ENCODE measurements around the gene TRPC4AP.

Gene TRPC4AP

DNA sequence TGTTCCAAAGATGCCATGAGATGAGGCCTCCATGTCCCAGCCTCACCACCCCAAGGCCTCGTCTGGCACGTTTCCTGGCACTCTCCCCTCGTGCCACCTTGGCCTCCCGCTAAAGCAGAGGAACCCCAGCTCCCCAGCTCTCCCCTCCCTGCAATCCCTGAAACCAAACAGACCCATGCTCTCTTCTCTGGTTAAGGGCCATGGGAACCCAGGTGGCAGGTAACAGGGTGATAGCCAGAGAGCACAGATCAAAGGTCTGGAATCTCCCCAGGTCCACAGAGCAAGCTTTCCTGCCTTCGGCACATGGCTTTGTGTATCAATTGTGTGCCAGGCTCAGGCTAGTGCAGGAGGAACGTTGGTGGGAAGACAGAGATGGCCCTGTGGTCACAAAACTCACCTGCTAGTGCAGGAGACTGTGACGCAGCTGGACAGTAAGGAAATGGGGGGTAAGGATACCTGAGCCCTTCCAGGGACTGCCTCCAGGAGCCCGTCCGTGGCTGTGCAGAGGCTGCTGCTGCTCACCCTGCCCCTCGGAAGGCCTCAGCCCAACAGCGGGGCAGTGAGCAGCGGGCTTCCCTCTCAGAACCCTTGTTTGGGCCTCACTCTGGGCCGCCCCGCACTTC is 98.0 kb downstream of the TRPC4AP start:
- H3K4me3 ChIP-seq (ENCODE audit: low read length): no peak overlapping the region
- TF ChIP-seq EZH2 (optimal IDR thresholded peaks at IDR 0.05; ENCODE audit: low read depth, low read length): no peak
- TF ChIP-seq, protein P1, sequence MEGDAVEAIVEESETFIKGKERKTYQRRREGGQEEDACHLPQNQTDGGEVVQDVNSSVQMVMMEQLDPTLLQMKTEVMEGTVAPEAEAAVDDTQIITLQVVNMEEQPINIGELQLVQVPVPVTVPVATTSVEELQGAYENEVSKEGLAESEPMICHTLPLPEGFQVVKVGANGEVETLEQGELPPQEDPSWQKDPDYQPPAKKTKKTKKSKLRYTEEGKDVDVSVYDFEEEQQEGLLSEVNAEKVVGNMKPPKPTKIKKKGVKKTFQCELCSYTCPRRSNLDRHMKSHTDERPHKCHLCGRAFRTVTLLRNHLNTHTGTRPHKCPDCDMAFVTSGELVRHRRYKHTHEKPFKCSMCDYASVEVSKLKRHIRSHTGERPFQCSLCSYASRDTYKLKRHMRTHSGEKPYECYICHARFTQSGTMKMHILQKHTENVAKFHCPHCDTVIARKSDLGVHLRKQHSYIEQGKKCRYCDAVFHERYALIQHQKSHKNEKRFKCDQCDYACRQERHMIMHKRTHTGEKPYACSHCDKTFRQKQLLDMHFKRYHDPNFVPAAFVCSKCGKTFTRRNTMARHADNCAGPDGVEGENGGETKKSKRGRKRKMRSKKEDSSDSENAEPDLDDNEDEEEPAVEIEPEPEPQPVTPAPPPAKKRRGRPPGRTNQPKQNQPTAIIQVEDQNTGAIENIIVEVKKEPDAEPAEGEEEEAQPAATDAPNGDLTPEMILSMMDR (IDR thresholded peaks at IDR 0.05; ENCODE audit: low read length): no peak
- TF ChIP-seq EZH2phosphoT487 (IDR thresholded peaks at IDR 0.05; ENCODE audit: low read length): no peak
- no peak overlapping the region for H3K9ac ChIP-seq (ENCODE audit: low read length)
- no peaks in the 10 kb centered on the region for H3K36me3 ChIP-seq (replicated peaks; ENCODE audit: insufficient read depth, low read length)
- H2AFZ ChIP-seq (ENCODE audit: low read length): no peak overlapping the region
- H3K4me1 ChIP-seq (ENCODE audit: low read length): no peaks in the 10 kb centered on the region
- no peaks in the 10 kb centered on the region for H3K9me3 ChIP-seq (replicated peaks; ENCODE audit: insufficient read depth, low read length)
- no peaks in the 10 kb centered on the region for H4K20me1 ChIP-seq (ENCODE audit: insufficient read depth, low read length)
- no peaks in the 10 kb centered on the region for H3K79me2 ChIP-seq (ENCODE audit: low read length)
- no peaks in the 10 kb centered on the region for H3K27me3 ChIP-seq (replicated peaks; ENCODE audit: insufficient read depth, low read length)
- H3K9me2 ChIP-seq (replicated peaks; ENCODE audit: insufficient read depth, low read length): no peaks in the 10 kb centered on the region
- DNase-seq: no peak
- no peak overlapping the region for H3K4me2 ChIP-seq (ENCODE audit: low read depth, low read length)
- no peaks in the 10 kb centered on the region for H3F3A ChIP-seq (ENCODE audit: insufficient read depth, low read length)
- no peak overlapping the region for H3K27ac ChIP-seq (ENCODE audit: low read length)

DNA sequence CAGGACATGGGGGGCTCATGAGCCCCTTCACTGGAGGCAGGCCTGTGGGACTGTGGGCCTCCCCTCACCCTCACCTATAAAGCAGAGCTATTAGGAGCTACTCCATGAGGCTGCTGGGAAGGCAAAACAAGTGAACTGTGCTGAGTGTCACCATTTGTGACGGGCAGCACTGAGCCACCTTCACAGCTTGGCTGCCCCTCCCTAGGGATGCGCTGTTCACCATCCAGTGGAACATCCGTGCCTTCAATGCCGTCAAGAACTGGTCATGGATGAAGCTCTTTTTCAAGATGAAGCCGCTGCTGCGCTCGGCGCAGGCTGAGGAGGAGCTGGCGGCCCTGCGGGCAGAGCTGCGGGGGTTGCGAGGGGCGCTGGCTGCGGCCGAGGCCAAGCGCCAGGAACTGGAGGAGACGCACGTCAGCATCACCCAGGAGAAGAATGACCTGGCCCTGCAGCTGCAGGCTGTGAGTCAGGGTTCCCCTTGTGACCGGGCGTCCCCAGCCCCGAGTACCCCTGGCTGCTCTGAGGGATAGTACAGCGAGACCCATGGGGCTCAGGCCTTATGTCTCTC is 98.6 kb downstream of the TRPC4AP start:
- Histone ChIP-seq H2AFZ (ENCODE audit: low read length) (no peak overlapping the region), H3F3A (ENCODE audit: insufficient read depth, low read length) (no peaks in the 10 kb centered on the region), H3K79me2 (ENCODE audit: low read length) (no peaks in the 10 kb centered on the region), H3K9ac (ENCODE audit: low read length) (no peak overlapping the region), H3K4me2 (ENCODE audit: low read depth, low read length) (no peak overlapping the region), H3K9me3 (replicated peaks; ENCODE audit: insufficient read depth, low read length) (no peaks in the 10 kb centered on the region), H3K36me3 (replicated peaks; ENCODE audit: insufficient read depth, low read length) (no peaks in the 10 kb centered on the region), H4K20me1 (ENCODE audit: insufficient read depth, low read length) (no peaks in the 10 kb centered on the region), H3K27ac (ENCODE audit: low read length) (no peak overlapping the region), H3K4me1 (ENCODE audit: low read length) (no peaks in the 10 kb centered on the region), H3K4me3 (ENCODE audit: low read length) (no peak overlapping the region), H3K27me3 (replicated peaks; ENCODE audit: insufficient read depth, low read length) (no peaks in the 10 kb centered on the region), H3K9me2 (replicated peaks; ENCODE audit: insufficient read depth, low read length) (no peaks in the 10 kb centered on the region)
- DNase-seq: no peak
- TF ChIP-seq EZH2 (optimal IDR thresholded peaks at IDR 0.05; ENCODE audit: low read depth, low read length) (no peak), EZH2phosphoT487 (IDR thresholded peaks at IDR 0.05; ENCODE audit: low read length) (no peak)
- TF ChIP-seq, protein P1 (IDR thresholded peaks at IDR 0.05; ENCODE audit: low read length): no peak

DNA sequence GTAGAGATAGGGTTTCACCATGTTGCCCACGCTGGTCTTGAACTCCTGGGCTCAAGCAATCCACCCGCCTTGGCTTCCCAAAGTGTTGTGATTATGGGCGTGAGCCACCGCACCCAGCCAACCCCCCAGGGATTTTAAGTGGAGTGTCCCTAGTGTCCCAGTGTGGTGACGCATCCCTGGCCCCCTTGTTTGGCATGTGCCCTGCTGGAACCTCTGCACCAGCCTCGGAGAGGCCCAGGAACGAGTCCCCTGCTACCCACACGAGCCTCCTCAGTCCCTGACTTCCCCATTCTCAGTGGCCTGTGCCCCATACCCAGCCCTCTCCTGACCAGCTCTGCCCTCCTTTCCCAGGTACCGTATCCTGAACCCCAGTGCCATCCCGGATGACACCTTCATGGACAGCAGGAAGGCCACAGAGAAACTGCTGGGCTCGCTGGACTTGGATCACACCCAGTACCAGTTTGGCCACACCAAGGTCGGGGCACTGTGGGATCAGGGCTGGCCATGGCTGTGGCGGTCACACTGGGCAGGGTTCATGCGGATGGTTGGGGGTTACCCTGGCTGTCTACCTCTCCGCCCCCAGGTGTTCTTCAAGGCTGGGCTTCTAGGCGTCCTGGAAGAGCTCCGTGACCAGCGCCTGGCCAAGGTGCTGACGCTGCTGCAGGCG is 99.7 kb downstream of the TRPC4AP start:
- Histone ChIP-seq H4K20me1 (ENCODE audit: insufficient read depth, low read length) (no peaks in the 10 kb centered on the region), H3K27me3 (replicated peaks; ENCODE audit: insufficient read depth, low read length) (no peaks in the 10 kb centered on the region), H3K36me3 (replicated peaks; ENCODE audit: insufficient read depth, low read length) (no peaks in the 10 kb centered on the region), H3K4me2 (ENCODE audit: low read depth, low read length) (no peak overlapping the region), H3K79me2 (ENCODE audit: low read length) (no peaks in the 10 kb centered on the region), H3K27ac (ENCODE audit: low read length) (no peak overlapping the region), H2AFZ (ENCODE audit: low read length) (no peak overlapping the region), H3K4me3 (ENCODE audit: low read length) (no peak overlapping the region), H3K9ac (ENCODE audit: low read length) (no peak overlapping the region), H3K4me1 (ENCODE audit: low read length) (no peaks in the 10 kb centered on the region), H3F3A (ENCODE audit: insufficient read depth, low read length) (no peaks in the 10 kb centered on the region), H3K9me3 (replicated peaks; ENCODE audit: insufficient read depth, low read length) (no peaks in the 10 kb centered on the region), H3K9me2 (replicated peaks; ENCODE audit: insufficient read depth, low read length) (no peaks in the 10 kb centered on the region)
- TF ChIP-seq, protein P1 (IDR thresholded peaks at IDR 0.05; ENCODE audit: low read length): no peak
- no peak for TF ChIP-seq EZH2phosphoT487 (IDR thresholded peaks at IDR 0.05; ENCODE audit: low read length)
- no peak for DNase-seq
